Measurements from ENCODE around the gene COL18A1.
A peak's percentile ranks its signal among the peaks of the same experiment; 100 is the strongest.
"Not testable (repeated sequence)": the region's sequence is repeated elsewhere in the genome, so short reads cannot be mapped to it uniquely, and the experiment has no call there.

COL18A1 gene

GRCh38 chr21:45525153-45525909, 120.4 kb downstream of the COL18A1 start:
- no peak for DNase-seq

- DNase-seq, result no peak
Observed at GRCh38 chr21:45525910-45526306, 120.9 kb downstream of the COL18A1 start.

GRCh38 chr21:45527151-45527999, 122.4 kb downstream of the COL18A1 start:
- DNase-seq, result not testable (repeated sequence)

GRCh38 chr21:45528028-45528705, 123.2 kb downstream of the COL18A1 start:
- DNase-seq, result no peak

GRCh38 chr21:45528981-45529784, 124.2 kb downstream of the COL18A1 start:
- no peak for DNase-seq

GRCh38 chr21:45529785-45530422, 124.9 kb downstream of the COL18A1 start:
- no peak for DNase-seq

GRCh38 chr21:45530423-45531113, 125.6 kb downstream of the COL18A1 start:
- DNase-seq, result no peak

- DNase-seq, result not testable (repeated sequence)
Observed at GRCh38 chr21:45531114-45531392, 126.1 kb downstream of the COL18A1 start.

GRCh38 chr21:45531393-45532215, 126.6 kb downstream of the COL18A1 start:
- DNase-seq, result no peak

GRCh38 chr21:45532826-45533360, 127.9 kb downstream of the COL18A1 start:
- DNase-seq, result no peak

GRCh38 chr21:45533361-45533845, 128.4 kb downstream of the COL18A1 start:
- DNase-seq, result no peak

GRCh38 chr21:45533846-45534635, 129.1 kb downstream of the COL18A1 start:
- DNase-seq, result no peak

GRCh38 chr21:45534636-45535331, 129.8 kb downstream of the COL18A1 start:
- no peak for DNase-seq

GRCh38 chr21:45535341-45536081, 130.5 kb downstream of the COL18A1 start:
- DNase-seq, result no peak

GRCh38 chr21:45536301-45537081, 131.5 kb downstream of the COL18A1 start:
- DNase-seq, result peak; percentile 87

GRCh38 chr21:45537111-45537745, 132.3 kb downstream of the COL18A1 start:
- DNase-seq, result no peak
